Esophagus squamous epithelium (tissue), 5 donors: ENCODE results near the gene ST3GAL2. TPM values are rescaled to one million over a fixed set of nuclear protein-coding genes. Genes with fewer than 3 reads are reported as not detected.

Source experiments
- DNase-seq: peaks from one replicate; lab custom pipeline; 2025; lab: John Stamatoyannopoulos, UW
- H3K27ac ChIP-seq, 4 donors: fragments of 200-600 bp; sonication (generic); one replicate each; pipeline ENCODE4 v1.5.1; 2016 to 2019; ENCODE audit warnings: mild to moderate bottlenecking in 1 of 4
- H3K27me3 ChIP-seq, 4 donors: fragments of 200-600 bp; sonication (generic); 1 replicate in 3 of 4; 2 replicates in 1 of 4; pipeline versions ENCODE4 v1.5.1 to v1.6.0; 2017 to 2021; ENCODE audit warnings: antibody characterized with exemption in 1 of 4
- H3K36me3 ChIP-seq, 3 donors: fragments of 200-600 bp; sonication (generic); one replicate each; pipeline ENCODE4 v1.5.1; 2016 to 2019
- H3K4me1 ChIP-seq, 3 donors: fragments of 200-600 bp; sonication (generic); one replicate each; pipeline ENCODE4 v1.5.1; 2017 to 2019
- H3K4me3 ChIP-seq, 4 donors: fragments of 200-600 bp; sonication (generic); 1 replicate in 3 of 4; 2 replicates in 1 of 4; pipeline ENCODE4 v1.5.1; 2016 to 2019; ENCODE audit warnings: mild to moderate bottlenecking in 2 of 4, moderate library complexity in 1 of 4
- H3K9me3 ChIP-seq, 3 donors: fragments of 200-600 bp; sonication (generic); one replicate each; pipeline ENCODE4 v1.5.1; 2016 to 2019
- POLR2A ChIP-seq, 4 donors: fragments of 450-650 bp; IDR thresholded peaks; one replicate each; pipeline ENCODE4 v1.6.1; 2017; ENCODE audit warnings: antibody characterized with exemption in 4 of 4, mild to moderate bottlenecking in 4 of 4, moderate library complexity in 3 of 4
- WGBS, 2 donors: methylation state at CpG; one replicate each; pipeline ENCODE4 v1.1.5; 2018; 5-methylcytosine and 5-hydroxymethylcytosine counted together
- intact Hi-C: fragments of 100-400 bp; cut with DNase I; formaldehyde crosslinking; loops from one replicate; pipeline ENCODE4 v1.15.0; 2022
- total RNA-seq, 4 donors: library from RNA; depleted of rRNA; stranded (reverse); fragments of >200 nt; gene quantifications; one replicate each; pipeline ENCODE4 v1.1.0, GENCODE V29; 2016
- TF ChIP-seq, protein P1 (sequence below), 6 experiments: fragments of 450-650 bp in 4 of 6; fragments of 200-600 bp in 2 of 6; sonication (generic) in 2 of 6; IDR thresholded peaks; one replicate each; pipeline ENCODE4 v1.5.1; 2016 to 2019; ENCODE audit warnings: antibody characterized with exemption in 6 of 6, mild to moderate bottlenecking in 4 of 6, moderate library complexity in 4 of 6
- donor health status: DM: yes; HTN: yes; CAD: no.

ST3GAL2 gene
- total RNA-seq, 4 donors from 2014 or later, result 0.80 to 6.5 (median 3.0) TPM

DNA sequence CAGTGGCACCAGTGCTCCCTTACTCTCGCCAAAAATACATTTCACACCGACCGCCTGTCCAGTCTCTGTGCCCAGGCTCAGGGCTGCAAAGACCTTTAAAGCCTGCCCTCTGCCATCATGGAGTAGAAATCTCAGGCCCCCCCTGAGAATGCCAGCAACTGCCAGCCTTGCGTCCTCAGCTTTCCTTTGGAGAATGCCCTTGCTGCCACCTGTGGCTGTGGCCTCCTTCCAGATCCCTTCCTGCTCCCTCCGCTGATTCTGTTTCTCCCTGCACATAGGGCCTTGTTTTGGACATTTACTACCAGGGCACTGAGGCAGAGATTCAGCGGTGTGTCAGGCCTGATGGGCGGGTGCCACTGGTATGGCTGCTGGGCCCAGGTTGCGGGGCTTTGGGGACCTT, 28.7 kb upstream of the ST3GAL2 start:
- DNase-seq, result no peak
- 93 to 95% methylated on average over 3 to 7 of the region's 8 CpGs for WGBS, 2 donors
- H3K4me3 ChIP-seq, result no peak overlapping the region
- no peaks in the 10 kb centered on the region for H3K9me3 ChIP-seq
- peaks cover 0 to 83% (median 14%) of the 10 kb centered on the region in 3 donors for H3K36me3 ChIP-seq
- no peaks in the 10 kb centered on the region for H3K27me3 ChIP-seq
- H3K27ac ChIP-seq, result no peak overlapping the region
- no peaks in the 10 kb centered on the region for H3K4me1 ChIP-seq
- intact Hi-C loops, result no loop called here
- no peak for TF ChIP-seq POLR2A (IDR thresholded peaks at IDR 0.05)
- TF ChIP-seq, protein P1, sequence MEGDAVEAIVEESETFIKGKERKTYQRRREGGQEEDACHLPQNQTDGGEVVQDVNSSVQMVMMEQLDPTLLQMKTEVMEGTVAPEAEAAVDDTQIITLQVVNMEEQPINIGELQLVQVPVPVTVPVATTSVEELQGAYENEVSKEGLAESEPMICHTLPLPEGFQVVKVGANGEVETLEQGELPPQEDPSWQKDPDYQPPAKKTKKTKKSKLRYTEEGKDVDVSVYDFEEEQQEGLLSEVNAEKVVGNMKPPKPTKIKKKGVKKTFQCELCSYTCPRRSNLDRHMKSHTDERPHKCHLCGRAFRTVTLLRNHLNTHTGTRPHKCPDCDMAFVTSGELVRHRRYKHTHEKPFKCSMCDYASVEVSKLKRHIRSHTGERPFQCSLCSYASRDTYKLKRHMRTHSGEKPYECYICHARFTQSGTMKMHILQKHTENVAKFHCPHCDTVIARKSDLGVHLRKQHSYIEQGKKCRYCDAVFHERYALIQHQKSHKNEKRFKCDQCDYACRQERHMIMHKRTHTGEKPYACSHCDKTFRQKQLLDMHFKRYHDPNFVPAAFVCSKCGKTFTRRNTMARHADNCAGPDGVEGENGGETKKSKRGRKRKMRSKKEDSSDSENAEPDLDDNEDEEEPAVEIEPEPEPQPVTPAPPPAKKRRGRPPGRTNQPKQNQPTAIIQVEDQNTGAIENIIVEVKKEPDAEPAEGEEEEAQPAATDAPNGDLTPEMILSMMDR (IDR thresholded peaks at IDR 0.05), result no peak

DNA sequence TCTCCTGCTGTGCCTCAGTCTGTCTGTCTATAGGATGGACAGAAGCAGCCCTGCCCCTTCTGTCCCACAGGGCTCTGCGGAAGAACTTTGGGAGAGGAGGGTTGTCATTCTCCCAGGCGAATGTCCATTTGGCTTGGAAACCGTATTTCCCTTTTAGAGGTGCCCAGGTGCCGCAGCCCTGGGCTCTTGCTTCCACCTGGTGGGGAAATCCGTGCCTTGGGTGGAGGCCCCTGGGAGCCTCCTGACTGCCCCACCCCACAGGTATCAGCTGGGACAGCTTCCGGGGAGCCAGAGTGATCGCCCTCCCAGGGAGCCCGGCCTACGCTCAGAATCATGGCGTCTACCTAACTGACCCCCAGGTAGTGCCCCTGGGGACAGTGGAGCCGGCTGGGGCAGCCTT, 28.2 kb upstream of the ST3GAL2 start:
- no peak for DNase-seq

DNA sequence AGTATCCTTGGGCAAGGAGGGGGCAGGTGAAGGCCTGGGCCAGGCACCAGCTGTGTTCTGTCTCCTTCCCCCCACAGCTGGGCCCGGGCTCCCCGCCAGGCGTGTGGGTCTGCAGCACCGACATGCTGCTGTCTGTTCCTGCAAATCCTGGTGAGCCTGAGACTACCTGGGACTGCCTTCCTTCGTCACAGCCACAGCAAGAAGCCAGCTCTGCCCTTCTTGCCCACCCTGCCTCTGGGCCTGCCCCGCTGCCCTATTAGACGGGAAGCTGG, 27.8 kb upstream of the ST3GAL2 start:
- H3K4me3 ChIP-seq, result no peak overlapping the region
- H3K36me3 ChIP-seq, result peaks cover 0 to 79% (median 14%) of the 10 kb centered on the region in 3 donors
- 76% methylated on average over 5 of the region's 7 CpGs; no CpG with 5 or more reads in 1 of the 2 donors for WGBS, 2 donors
- H3K27me3 ChIP-seq, result no peaks in the 10 kb centered on the region
- H3K4me1 ChIP-seq, result peaks cover 0 to under 1% (median 0%) of the 10 kb centered on the region in 3 donors
- TF ChIP-seq POLR2A (IDR thresholded peaks at IDR 0.05), result no peak
- TF ChIP-seq, protein P1 (IDR thresholded peaks at IDR 0.05), result no peak
- intact Hi-C loops, result no loop called here
- no peaks in the 10 kb centered on the region for H3K9me3 ChIP-seq
- H3K27ac ChIP-seq, result no peak overlapping the region
- no peak for DNase-seq

More for the DNA sequence above, 28.2 kb upstream of the ST3GAL2 start:
- Histone ChIP-seq H3K4me1 (no peaks in the 10 kb centered on the region), H3K36me3 (peaks cover 0 to 79% (median 14%) of the 10 kb centered on the region in 3 donors), H3K9me3 (no peaks in the 10 kb centered on the region), H3K4me3 (no peak overlapping the region), H3K27me3 (no peaks in the 10 kb centered on the region), H3K27ac (no peak overlapping the region)
- TF ChIP-seq, protein P1 (IDR thresholded peaks at IDR 0.05), result no peak
- TF ChIP-seq POLR2A (IDR thresholded peaks at IDR 0.05), result no peak
- intact Hi-C loops, result no loop called here
- WGBS, 2 donors, result 40% methylated on average over 1 of the region's 11 CpGs; no CpG with 5 or more reads in 1 of the 2 donors

DNA sequence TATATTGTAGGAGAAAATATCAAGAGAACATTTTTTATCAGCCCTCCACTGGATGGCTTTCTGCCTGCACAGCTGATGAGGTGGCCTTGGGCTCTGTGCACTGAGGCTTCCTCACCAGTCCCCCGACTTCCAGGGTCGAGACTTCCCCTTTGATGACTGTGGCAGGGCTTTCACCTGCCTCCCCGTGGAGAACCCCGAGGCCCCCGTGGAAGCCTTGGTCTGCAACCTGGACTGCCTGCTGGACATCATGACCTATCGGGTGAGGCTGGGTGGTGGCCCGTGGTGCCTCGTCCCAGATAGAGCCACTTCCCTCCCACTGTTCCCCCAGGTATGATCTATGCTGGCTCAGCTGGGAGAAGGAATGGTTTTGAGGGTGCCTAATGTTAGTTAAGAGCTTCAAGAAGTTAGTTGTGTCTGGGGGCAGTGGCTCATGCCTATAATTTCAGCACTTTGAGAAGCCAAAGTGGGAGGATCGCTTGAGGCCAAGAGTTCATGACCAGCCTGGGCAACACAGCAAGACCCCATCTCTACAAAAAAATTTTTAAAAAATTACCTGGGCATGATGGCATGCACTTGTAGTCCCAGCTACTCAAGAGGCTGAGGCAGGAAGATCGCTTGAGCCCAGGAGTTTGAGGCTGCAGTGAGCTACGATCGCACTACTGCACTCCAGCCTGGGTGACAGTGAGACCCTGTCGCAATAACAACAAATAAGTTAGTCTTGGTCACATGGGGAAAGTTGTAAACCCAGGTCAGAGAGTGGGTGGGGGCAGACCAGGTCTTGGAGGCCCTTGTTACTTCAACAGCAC, 27.3 kb upstream of the ST3GAL2 start:
- H3K27ac ChIP-seq, result no peak overlapping the region
- intact Hi-C loops, result no loop called here
- H3K9me3 ChIP-seq, result no peaks in the 10 kb centered on the region
- H3K4me1 ChIP-seq, result peaks cover 0 to 5% (median 0%) of the 10 kb centered on the region in 3 donors
- WGBS, 2 donors, result 84 to 87% methylated on average over 6 to 10 of the region's 13 CpGs
- H3K36me3 ChIP-seq, result peaks cover 0 to 75% (median 14%) of the 10 kb centered on the region in 3 donors
- TF ChIP-seq POLR2A (IDR thresholded peaks at IDR 0.05), result no peak
- TF ChIP-seq, protein P1 (IDR thresholded peaks at IDR 0.05), result no peak
- DNase-seq, result no peak
- no peaks in the 10 kb centered on the region for H3K27me3 ChIP-seq
- no peak overlapping the region for H3K4me3 ChIP-seq

DNA sequence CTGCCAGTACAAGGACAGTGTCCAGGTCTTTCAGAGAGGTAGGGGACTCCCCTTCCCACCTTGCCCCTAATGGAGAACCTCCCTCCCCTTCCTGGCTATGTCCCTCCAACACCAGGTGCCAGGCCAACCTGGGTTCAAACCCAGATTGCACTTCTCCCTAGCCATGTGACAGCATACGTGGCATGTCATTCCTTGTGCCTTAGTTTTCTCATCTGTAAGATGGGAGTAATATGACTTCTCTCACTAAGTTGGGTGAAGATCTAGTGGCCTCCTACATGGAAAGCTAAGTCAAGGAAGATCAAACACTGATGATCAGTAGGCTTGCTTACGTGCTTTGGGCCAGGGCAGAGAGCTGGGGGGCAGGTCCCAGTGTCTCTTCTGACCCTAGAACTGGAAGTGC, 24.3 kb upstream of the ST3GAL2 start:
- Histone ChIP-seq H3K36me3 (peaks cover 0 to 51% (median 14%) of the 10 kb centered on the region in 3 donors), H3K4me3 (no peak overlapping the region), H3K27me3 (no peaks in the 10 kb centered on the region), H3K4me1 (peaks cover 0 to 9% (median 0%) of the 10 kb centered on the region in 3 donors), H3K27ac (no peak overlapping the region), H3K9me3 (no peaks in the 10 kb centered on the region)
- intact Hi-C loops, result no loop called here
- DNase-seq, result no peak
- TF ChIP-seq, protein P1 (IDR thresholded peaks at IDR 0.05), result no peak
- TF ChIP-seq POLR2A (IDR thresholded peaks at IDR 0.05), result no peak
- 87 to 100% methylated on average over 1 to 2 of the region's 2 CpGs for WGBS, 2 donors
